NCI-H82 (cell line): ENCODE data around the gene ACACB.
A peak's percentile ranks its signal among the peaks of the same experiment; 100 is the strongest.

Source experiments
- DNase-seq: peaks from one replicate; lab custom pipeline; 2025; lab: John Stamatoyannopoulos, UW

ACACB gene

GRCh38 chr12:109304485-109304884 lies 188.1 kb downstream of the ACACB start:
- DNase-seq: peak; percentile 66

GRCh38 chr12:109305547-109305946 lies 189.2 kb downstream of the ACACB start:
- no peak for DNase-seq

- no peak for DNase-seq
Observed at GRCh38 chr12:109307051-109307450, 190.7 kb downstream of the ACACB start.

GRCh38 chr12:109308534-109309380 lies 192.4 kb downstream of the ACACB start, which contains the start of gene FOXN4:
Gene FOXN4 (minus strand): TSS chr12:109309284. CDS start chr12:109308321, 963 bp downstream.
- DNase-seq: peak; percentile 75

GRCh38 chr12:109309381-109310246 lies 193.2 kb downstream of the ACACB start:
- peak; percentile 72 for DNase-seq

- DNase-seq: peak; percentile 73
Observed at GRCh38 chr12:109310247-109311125, 194.1 kb downstream of the ACACB start.
